H1 (cell line): Measurements from ENCODE around the gene JMJD1C. TPM values are rescaled to one million over a fixed set of nuclear protein-coding genes. Genes with fewer than 3 reads are reported as not detected.

Experiments
- CTCF ChIA-PET: fragments of 300-600 bp; sonication (Branson Sonifier 250); formaldehyde crosslinking; loops from one replicate; lab custom pipeline; 2021; ENCODE audit not compliant: partially characterized antibody; lab: Charles Lee
- POLR2A ChIA-PET: fragments of 300-600 bp; sonication (Branson Sonifier 250); formaldehyde crosslinking; loops from one replicate; lab custom pipeline; 2021; ENCODE audit warnings: inconsistent platforms; ENCODE audit not compliant: partially characterized antibody; lab: Charles Lee
- DNase-seq, 2 experiments: peaks; one replicate each; pipeline versions ENCODE4 v3.0.0 to v3.0.0-alpha.2; 2010 to 2022; ENCODE audit warnings: low spot score in 2 of 2, low read depth in 1 of 2, mixed read lengths in 1 of 2
- FAIRE-seq: peaks from 2 replicates; lab custom pipeline; 2011; peaks lifted over from hg19 to GRCh38; lab: Jason Lieb, UNC
- H2AFZ ChIP-seq: 2 replicates; pipeline ENCODE4 v1.8.1; 2012; ENCODE audit warnings: low read length, inconsistent platforms
- H2AK5ac ChIP-seq: 2 replicates; pipeline ENCODE4 v1.6.1; 2013; ENCODE audit warnings: low read depth, low read length
- H2BK120ac ChIP-seq: replicated peaks from 2 replicates; pipeline ENCODE3; 2013; ENCODE audit warnings: low read depth, low read length, inconsistent platforms
- H2BK12ac ChIP-seq: 2 replicates; pipeline ENCODE4 v1.6.1; 2013; ENCODE audit warnings: low read depth, low read length
- H2BK15ac ChIP-seq: 2 replicates; pipeline ENCODE4 v1.6.1; 2013; ENCODE audit warnings: low read length
- H2BK20ac ChIP-seq: 2 replicates; pipeline ENCODE4 v1.6.1; 2013; ENCODE audit warnings: low read length
- H2BK5ac ChIP-seq: 2 replicates; pipeline ENCODE4 v1.6.1; 2013; ENCODE audit warnings: low read depth, low read length
- H3K14ac ChIP-seq: 2 replicates; pipeline ENCODE4 v1.6.1; 2013; ENCODE audit warnings: inconsistent platforms; ENCODE audit not compliant: insufficient read length
- H3K18ac ChIP-seq: 2 replicates; pipeline ENCODE4 v1.6.1; 2013; ENCODE audit warnings: low read length; ENCODE audit errors: extremely low read depth
- H3K23ac ChIP-seq: 2 replicates; pipeline ENCODE4 v1.6.1; 2013; ENCODE audit warnings: inconsistent platforms; ENCODE audit not compliant: insufficient read length
- H3K23me2 ChIP-seq: 2 replicates; pipeline ENCODE4 v1.6.1; 2013; ENCODE audit warnings: low read depth, low read length
- H3K27ac ChIP-seq: 2 replicates; pipeline ENCODE4 v1.6.1; 2011; ENCODE audit warnings: low read depth, low read length, inconsistent platforms
- H3K27me3 ChIP-seq, 4 experiments: replicated peaks in 1 of 4; 1 replicate in 1 of 4; 2 replicates in 3 of 4; pipeline versions ENCODE4 v1.6.1 to v1.8.1; 2011 to 2013; ENCODE audit warnings: low read length in 3 of 4, mild to moderate bottlenecking in 3 of 4, inconsistent platforms in 2 of 4, mixed read lengths in 2 of 4, moderate library complexity in 1 of 4; ENCODE audit not compliant: control insufficient read depth in 3 of 4, insufficient read depth in 3 of 4; ENCODE audit errors: extremely low read depth in 1 of 4
- H3K36me3 ChIP-seq, 4 experiments: 2 replicates each; pipeline versions ENCODE4 v1.6.1 to v1.8.1; 2011 to 2013; ENCODE audit warnings: mild to moderate bottlenecking in 4 of 4, low read length in 3 of 4, moderate library complexity in 2 of 4, control low read depth in 1 of 4, inconsistent platforms in 1 of 4; ENCODE audit not compliant: insufficient read depth in 4 of 4, control insufficient read depth in 2 of 4
- H3K4ac ChIP-seq: replicated peaks from 2 replicates; pipeline ENCODE3; 2013; ENCODE audit warnings: low read length, low read depth, mixed read lengths, inconsistent platforms; ENCODE audit not compliant: insufficient read length
- H3K4me1 ChIP-seq, 4 experiments: replicated peaks in 1 of 4; 1 replicate in 1 of 4; 2 replicates in 3 of 4; pipeline versions ENCODE4 v1.6.1 to v1.8.1; 2011 to 2013; ENCODE audit warnings: low read length in 3 of 4, inconsistent platforms in 2 of 4, mixed read lengths in 1 of 4; ENCODE audit not compliant: insufficient read depth in 4 of 4, control insufficient read depth in 3 of 4
- H3K4me2 ChIP-seq, 2 experiments: 2 replicates each; pipeline versions ENCODE4 v1.6.1 to v1.8.1; 2011 to 2013; ENCODE audit warnings: low read depth in 2 of 2, low read length in 2 of 2, control low read depth in 1 of 2, inconsistent platforms in 1 of 2, mild to moderate bottlenecking in 1 of 2; ENCODE audit not compliant: insufficient read depth in 1 of 2
- H3K4me3 ChIP-seq, 4 experiments: fragments of 200-600, 300-600 bp in 1 of 4; sonication (generic), shearing (Covaris generic), sonication (Bioruptor Twin) in 1 of 4; 2 replicates each; pipeline versions ENCODE4 v1.5.1 to v1.8.1; 2011 to 2016; ENCODE audit warnings: low read length in 4 of 4, low read depth in 3 of 4, control low read depth in 2 of 4, inconsistent platforms in 2 of 4, mild to moderate bottlenecking in 2 of 4, mixed read lengths in 1 of 4, moderate library complexity in 1 of 4; ENCODE audit not compliant: insufficient read depth in 2 of 4; ENCODE audit errors: extremely low read depth in 1 of 4
- H3K56ac ChIP-seq: replicated peaks from 2 replicates; pipeline ENCODE3; 2013; ENCODE audit warnings: low read depth, mild to moderate bottlenecking, mixed read lengths, low read length, inconsistent platforms; ENCODE audit not compliant: insufficient read length
- H3K79me1 ChIP-seq: 2 replicates; pipeline ENCODE4 v1.6.1; 2013; ENCODE audit warnings: low read depth, low read length, control low read depth
- H3K79me2 ChIP-seq, 2 experiments: 2 replicates each; pipeline versions ENCODE4 v1.6.1 to v1.8.1; 2012 to 2013; ENCODE audit warnings: low read length in 2 of 2, mild to moderate bottlenecking in 2 of 2, inconsistent platforms in 1 of 2; ENCODE audit not compliant: insufficient read depth in 2 of 2, control insufficient read depth in 1 of 2
- H3K9ac ChIP-seq, 4 experiments: replicated peaks in 1 of 4; 1 replicate in 1 of 4; 2 replicates in 3 of 4; pipeline versions ENCODE4 v1.6.1 to v1.8.1; 2011 to 2013; ENCODE audit warnings: low read depth in 3 of 4, low read length in 3 of 4, control low read depth in 2 of 4, mild to moderate bottlenecking in 2 of 4, moderate library complexity in 2 of 4, inconsistent platforms in 1 of 4; ENCODE audit errors: extremely low read depth in 1 of 4
- H3K9me3 ChIP-seq, 2 experiments: 2 replicates each; pipeline versions ENCODE4 v1.6.1 to v1.8.1; 2012 to 2013; ENCODE audit warnings: mild to moderate bottlenecking in 2 of 2, moderate library complexity in 2 of 2, control low read depth in 1 of 2, inconsistent platforms in 1 of 2, low read depth in 1 of 2, low read length in 1 of 2, mixed read lengths in 1 of 2; ENCODE audit not compliant: insufficient read depth in 2 of 2
- H4K20me1 ChIP-seq, 2 experiments: replicated peaks in 1 of 2; 2 replicates each; pipeline versions ENCODE3 to v1.8.1; 2011 to 2013; ENCODE audit warnings: inconsistent platforms in 2 of 2, low read length in 2 of 2, mild to moderate bottlenecking in 1 of 2; ENCODE audit not compliant: insufficient read depth in 2 of 2, control insufficient read depth in 1 of 2
- H4K5ac ChIP-seq: 2 replicates; pipeline ENCODE4 v1.6.1; 2013; ENCODE audit warnings: low read length, low read depth, mixed read lengths, inconsistent platforms; ENCODE audit not compliant: insufficient read length
- H4K8ac ChIP-seq: 2 replicates; pipeline ENCODE4 v1.8.0; 2013; ENCODE audit warnings: mild to moderate bottlenecking, moderate library complexity, low read length, inconsistent platforms; ENCODE audit not compliant: insufficient read depth; ENCODE audit errors: extremely low read depth
- H4K91ac ChIP-seq: replicated peaks from 2 replicates; pipeline ENCODE3; 2013; ENCODE audit warnings: low read length, mixed read lengths, inconsistent platforms; ENCODE audit not compliant: insufficient read length
- BCL11A ChIP-seq, 2 experiments: IDR thresholded peaks; one replicate each; pipeline ENCODE4 v1.6.1; 2011; ENCODE audit warnings: low read depth in 2 of 2, low read length in 2 of 2, mild to moderate bottlenecking in 2 of 2
- CBX5 ChIP-seq: fragments of 300-800, 300-1000 bp; sonication (generic); IDR thresholded peaks from 2 replicates; pipeline ENCODE4 v1.7.1; 2016; ENCODE audit warnings: antibody characterized with exemption, low read length, low read depth
- CBX8 ChIP-seq: fragments of 300-800, 300-1000 bp; sonication (generic); IDR thresholded peaks from 2 replicates; pipeline ENCODE4 v1.7.1; 2016; ENCODE audit warnings: low read depth, low read length, borderline replicate concordance
- KDM1A ChIP-seq: fragments of 200-600, 300-600 bp; sonication (generic); IDR thresholded peaks from 2 replicates; pipeline ENCODE4 v1.7.1; 2016; ENCODE audit warnings: mild to moderate bottlenecking, low read length, borderline replicate concordance
- KDM4A ChIP-seq: IDR thresholded peaks from one replicate; pipeline ENCODE4 v1.7.1; 2012; ENCODE audit warnings: low read depth, mild to moderate bottlenecking, moderate library complexity, low read length, inconsistent platforms; ENCODE audit not compliant: severe bottlenecking
- MAFK ChIP-seq: IDR thresholded peaks from 2 replicates; pipeline ENCODE4 v1.6.1; 2012; ENCODE audit warnings: low read depth, mild to moderate bottlenecking, improper control_type of control experiment, low read length
- RAD21 ChIP-seq, 2 experiments: IDR thresholded peaks in 1 of 2; conservative IDR thresholded peaks in 1 of 2; 2 replicates each; pipeline ENCODE4 v1.6.1; 2011; ENCODE audit warnings: low read depth in 2 of 2, low read length in 2 of 2, improper control_type of control experiment in 1 of 2, inconsistent platforms in 1 of 2, mild to moderate bottlenecking in 1 of 2, moderate library complexity in 1 of 2
- RXRA ChIP-seq: IDR thresholded peaks from 2 replicates; pipeline ENCODE4 v1.6.1; 2011; ENCODE audit warnings: low read depth, mild to moderate bottlenecking, low read length, moderate library complexity; ENCODE audit not compliant: insufficient read depth
- SP2 ChIP-seq: IDR thresholded peaks from 2 replicates; pipeline ENCODE4 v1.6.1; 2012; ENCODE audit warnings: mild to moderate bottlenecking, low read length, inconsistent platforms
- SUZ12 ChIP-seq: fragments of 200-600 bp; sonication (generic); IDR thresholded peaks from 2 replicates; pipeline ENCODE4 v1.6.1; 2012; ENCODE audit warnings: mild to moderate bottlenecking, inconsistent platforms, low read length, moderate library complexity, mixed read lengths
- WGBS, 2 experiments: shearing (Covaris generic) in 1 of 2; methylation state at CpG; one replicate each; pipeline versions ENCODE4 v1.1.6 to v1.1.7; 2013 to 2015; ENCODE audit warnings: low lambda C conversion rate in 2 of 2, mixed read lengths in 2 of 2, inconsistent platforms in 1 of 2, low coverage in 1 of 2, missing lambda C conversion rate in 1 of 2; ENCODE audit not compliant: insufficient replicate concordance in 2 of 2, insufficient coverage in 1 of 2, insufficient read length in 1 of 2; ENCODE audit errors: extremely low coverage in 1 of 2, missing lambda C conversion rate in 1 of 2; 5-methylcytosine and 5-hydroxymethylcytosine counted together
- polyA plus RNA-seq, 7 experiments: library from polyadenylated mRNA; depleted of rRNA in 3 of 7; stranded (reverse) in 5 of 7; unstranded in 2 of 7; fragments of >200 nt in 5 of 7; fragments of 200-250 nt in 2 of 7; gene quantifications; 1 replicate in 5 of 7; 2 replicates in 1 of 7; 4 replicates in 1 of 7; pipeline versions ENCODE4 v1.2.1 to v1.2.3, GENCODE V29; 2011 to 2013; ENCODE audit warnings: missing spikeins in 2 of 7, mixed read lengths in 2 of 7
- total RNA-seq: library from RNA; stranded (reverse); fragmentation: NEBNext Ultra II Directional; extraction: Animal tissue kit (Norgen Biotek cat#: 25700); gene quantifications from 2 replicates; pipeline ENCODE4 v1.2.1, GENCODE V29; 2021

JMJD1C gene
- total and polyA plus RNA-seq, 2 of the 8 experiments (the other 6 are each of a cell fraction or from before 2014, with no cell fraction given), result 54.5 to 210 TPM

- no peak overlapping the region for H3K56ac ChIP-seq
- H3K23me2 ChIP-seq, result no peaks in the 10 kb centered on the region
- H2BK5ac ChIP-seq, result no peak overlapping the region
- DNase-seq (no peak), FAIRE-seq (no peak)
- H3K4me3 ChIP-seq, result no peak overlapping the region
- no peaks in the 10 kb centered on the region for H3K9me3 ChIP-seq
- no peak overlapping the region for H2BK20ac ChIP-seq
- H2AK5ac ChIP-seq, result no peak overlapping the region
- no peaks in the 10 kb centered on the region for H3K36me3 ChIP-seq
- H3K27me3 ChIP-seq, result no peaks in the 10 kb centered on the region
- no peak overlapping the region for H3K14ac ChIP-seq
- no peak overlapping the region for H3K18ac ChIP-seq
- H3K23ac ChIP-seq, result no peak overlapping the region
- ChIA-PET CTCF (interaction anchor here (0.6 to 1.3 kb wide), 2 partner anchors 8 to 85 kb away, joined by 3 to 4 read pairs; no protein-coding TSS in a partner anchor), POLR2A (interaction anchor here (0.5 to 1.9 kb wide), 3 partner anchors 8 to 107 kb away, joined by 3 to 10 read pairs (median 3); no protein-coding TSS in a partner anchor)
- WGBS, 2 experiments, result 88% methylated on average over 1 of the region's 1 CpG; no CpG with 5 or more reads in 1 of the 2 experiments
- no peak overlapping the region for H3K4ac ChIP-seq
- no peak overlapping the region for H2BK12ac ChIP-seq
- no peak overlapping the region for H2AFZ ChIP-seq
- no peak overlapping the region for H4K8ac ChIP-seq
- peaks cover 0 to 3% (median 0%) of the 10 kb centered on the region in 4 experiments; a peak in 1 of 7 replicates for H3K4me1 ChIP-seq
- H4K5ac ChIP-seq, result no peak overlapping the region
- no peak overlapping the region for H3K9ac ChIP-seq
- TF ChIP-seq SUZ12 (no peak), SP2 (no peak), RAD21 (IDR thresholded peaks at IDR 0.05 in 1 of 2, conservative IDR thresholded peaks at IDR 0.05 in 1 of 2; ENCODE audit: low read depth in 2 of 2, low read length in 2 of 2) (no peak), CBX8 (no peak), CBX5 (no peak), RXRA (no peak), MAFK (no peak), BCL11A (IDR thresholded peaks at IDR 0.05; ENCODE audit: low read depth in 2 of 2, low read length in 2 of 2) (no peak), KDM4A (no peak), KDM1A (no peak)
- H3K4me2 ChIP-seq, result no peak overlapping the region
- no peak overlapping the region for H2BK15ac ChIP-seq
- no peak overlapping the region for H4K91ac ChIP-seq
- H3K27ac ChIP-seq, result no peak overlapping the region
- H3K79me1 ChIP-seq, result peaks cover 4% of the 10 kb centered on the region; the same call in 1 of the 2 replicates
- H3K79me2 ChIP-seq, result peaks cover 0 to 90% of the 10 kb centered on the region in 2 experiments; a peak in 2 of 4 replicates
- no peak overlapping the region for H2BK120ac ChIP-seq
- H4K20me1 ChIP-seq, result peaks cover 0 to 2% of the 10 kb centered on the region in 2 experiments
Observed at GRCh38 chr10:63446716-63447440, 18.9 kb downstream of the JMJD1C start.
